ENCODE data around the gene CD2AP.

Gene CD2AP

DNA sequence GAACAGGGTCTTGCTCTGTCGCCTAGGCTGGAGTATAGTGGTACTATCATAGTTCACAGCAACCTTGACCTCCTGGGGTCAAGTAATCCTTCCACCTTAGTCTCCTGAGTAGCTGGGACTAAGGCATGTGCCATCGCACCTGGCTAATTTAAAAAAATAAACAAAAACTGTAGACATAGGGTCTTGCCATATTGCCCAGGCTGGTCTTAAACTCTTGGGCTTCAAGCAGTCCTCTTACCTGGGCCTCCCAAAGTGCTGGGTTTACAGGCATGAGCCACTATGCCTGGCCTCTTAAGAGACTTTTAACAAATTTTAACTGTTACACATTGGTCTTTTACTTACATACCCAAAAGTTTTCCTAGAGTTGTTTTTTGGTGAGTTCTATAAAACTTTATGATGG is 12.4 kb downstream of the CD2AP start:
- TF ChIP-seq, protein P1, sequence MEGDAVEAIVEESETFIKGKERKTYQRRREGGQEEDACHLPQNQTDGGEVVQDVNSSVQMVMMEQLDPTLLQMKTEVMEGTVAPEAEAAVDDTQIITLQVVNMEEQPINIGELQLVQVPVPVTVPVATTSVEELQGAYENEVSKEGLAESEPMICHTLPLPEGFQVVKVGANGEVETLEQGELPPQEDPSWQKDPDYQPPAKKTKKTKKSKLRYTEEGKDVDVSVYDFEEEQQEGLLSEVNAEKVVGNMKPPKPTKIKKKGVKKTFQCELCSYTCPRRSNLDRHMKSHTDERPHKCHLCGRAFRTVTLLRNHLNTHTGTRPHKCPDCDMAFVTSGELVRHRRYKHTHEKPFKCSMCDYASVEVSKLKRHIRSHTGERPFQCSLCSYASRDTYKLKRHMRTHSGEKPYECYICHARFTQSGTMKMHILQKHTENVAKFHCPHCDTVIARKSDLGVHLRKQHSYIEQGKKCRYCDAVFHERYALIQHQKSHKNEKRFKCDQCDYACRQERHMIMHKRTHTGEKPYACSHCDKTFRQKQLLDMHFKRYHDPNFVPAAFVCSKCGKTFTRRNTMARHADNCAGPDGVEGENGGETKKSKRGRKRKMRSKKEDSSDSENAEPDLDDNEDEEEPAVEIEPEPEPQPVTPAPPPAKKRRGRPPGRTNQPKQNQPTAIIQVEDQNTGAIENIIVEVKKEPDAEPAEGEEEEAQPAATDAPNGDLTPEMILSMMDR (IDR thresholded peaks at IDR 0.05; ENCODE audit: extremely low read depth, missing control alignments): no peak
- DNase-seq (ENCODE audit: low spot score): no peak

DNA sequence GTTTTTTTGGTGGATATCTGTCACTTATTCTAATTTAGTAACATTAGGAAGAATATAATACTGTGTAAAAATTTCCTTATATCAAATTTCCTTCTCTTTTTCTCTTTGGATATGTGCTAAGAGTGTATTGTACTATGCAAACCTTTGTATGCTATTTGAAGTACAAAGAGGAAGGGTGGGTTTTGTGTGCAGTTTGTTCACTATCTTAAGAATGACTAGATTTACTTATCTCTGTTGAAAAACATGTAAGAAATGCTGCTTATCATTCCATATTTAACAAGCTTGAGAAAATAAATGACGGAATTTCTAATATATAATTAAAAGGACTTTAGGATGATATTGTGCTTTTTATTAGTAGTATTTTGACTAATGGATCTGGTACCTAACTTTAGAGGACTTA is 13.1 kb downstream of the CD2AP start:
- DNase-seq (ENCODE audit: low spot score): no peak
- TF ChIP-seq, protein P1 (IDR thresholded peaks at IDR 0.05; ENCODE audit: extremely low read depth, missing control alignments): no peak

DNA sequence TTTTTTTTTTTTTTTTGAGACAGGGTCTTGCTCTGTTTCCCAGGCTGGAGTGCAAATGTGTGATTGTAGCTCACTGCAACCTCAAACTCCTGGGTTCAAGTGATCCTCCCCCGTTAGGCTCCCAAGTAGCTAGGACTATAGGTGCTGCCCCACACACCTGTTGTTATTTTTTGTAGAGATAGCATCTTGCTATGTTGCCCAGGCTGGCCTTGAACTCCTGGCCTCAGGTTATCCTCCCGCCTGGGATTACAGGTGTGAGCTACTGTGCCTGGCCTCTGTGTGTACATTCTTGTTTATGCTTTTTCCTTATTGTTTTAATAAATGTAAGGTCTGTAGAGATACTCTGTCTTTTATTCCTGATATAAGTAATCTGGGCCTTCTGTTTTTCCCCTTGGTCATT is 14.8 kb downstream of the CD2AP start:
- DNase-seq (ENCODE audit: low spot score): no peak
- TF ChIP-seq, protein P1 (IDR thresholded peaks at IDR 0.05; ENCODE audit: extremely low read depth, missing control alignments): no peak

DNA sequence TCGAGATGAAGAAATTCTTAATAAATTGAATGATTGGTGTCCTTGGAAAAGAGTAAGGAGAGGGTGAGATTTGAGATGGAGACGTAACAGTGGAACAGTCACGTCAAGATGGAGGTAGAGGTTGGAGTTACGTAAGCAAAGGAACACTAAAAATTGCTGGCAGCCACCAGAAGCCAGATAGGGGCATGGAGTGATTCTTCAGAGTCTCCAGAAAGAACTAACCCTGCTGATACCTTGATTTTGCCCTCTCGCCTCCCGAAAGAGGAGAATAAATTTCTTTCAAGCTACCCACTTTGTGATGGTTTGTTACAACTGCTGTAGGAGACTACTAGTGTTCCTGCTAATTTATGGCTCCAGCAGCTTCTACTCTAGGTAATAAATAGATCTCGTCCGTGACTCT is 17.6 kb downstream of the CD2AP start:
- TF ChIP-seq, protein P1 (IDR thresholded peaks at IDR 0.05; ENCODE audit: extremely low read depth, missing control alignments): no peak
- DNase-seq (ENCODE audit: low spot score): no peak

- TF ChIP-seq, protein P1 (IDR thresholded peaks at IDR 0.05; ENCODE audit: extremely low read depth, missing control alignments): no peak
- DNase-seq (ENCODE audit: low spot score): no peak
These were observed 18.5 kb downstream of the CD2AP start for GRCh38 chr6:47495954-47496545.

DNA sequence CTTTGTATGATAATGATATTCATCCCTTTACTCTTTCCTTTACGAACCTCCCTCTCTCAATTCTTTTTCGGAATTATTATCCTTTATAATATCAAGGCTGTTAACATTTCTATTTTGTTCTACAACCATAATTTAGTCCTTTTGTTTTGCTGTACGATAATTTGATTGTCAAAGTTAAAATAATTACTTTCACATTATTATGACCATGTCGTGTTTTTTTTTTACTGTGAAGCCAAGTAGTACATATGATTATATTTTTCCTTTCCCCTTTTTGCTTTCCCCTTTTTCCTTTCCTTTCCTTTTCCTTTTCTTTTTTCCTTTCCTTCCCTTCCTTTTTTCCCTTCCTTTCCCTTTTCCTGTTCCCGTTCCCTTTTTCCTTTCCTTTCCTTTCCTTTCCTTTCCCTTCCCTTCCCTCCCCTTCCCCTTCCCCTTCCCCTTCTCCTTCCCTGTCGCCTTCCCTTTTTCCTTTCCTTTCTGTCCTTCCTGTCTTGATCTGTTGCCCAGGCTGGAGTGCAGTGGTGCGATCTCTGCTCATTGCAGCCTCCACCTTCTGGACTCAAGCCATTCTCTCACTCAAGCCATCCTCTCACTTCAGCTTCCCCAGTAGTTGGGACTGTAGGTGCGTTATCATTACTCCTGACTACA is 19.5 kb downstream of the CD2AP start:
- TF ChIP-seq, protein P1 (IDR thresholded peaks at IDR 0.05; ENCODE audit: extremely low read depth, missing control alignments): no peak
- DNase-seq (ENCODE audit: low spot score): no peak

DNA sequence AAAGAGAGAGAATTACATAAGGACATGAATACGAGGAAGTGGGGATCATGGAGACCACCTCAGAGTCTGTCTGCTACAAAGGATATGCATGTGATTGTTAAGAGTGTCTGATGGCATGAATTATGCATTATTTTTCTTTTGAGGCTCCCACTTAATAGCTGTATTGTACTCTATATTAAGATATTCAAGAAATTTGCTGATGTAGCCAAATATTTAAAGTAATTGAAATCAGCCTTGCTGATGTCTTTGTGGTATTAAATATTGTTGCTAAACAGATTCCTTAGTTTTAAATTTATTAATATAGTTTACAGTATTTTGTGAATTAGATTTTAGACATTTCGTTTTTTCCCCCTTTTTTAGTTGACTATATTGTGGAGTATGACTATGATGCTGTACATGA is 25.3 kb downstream of the CD2AP start:
- TF ChIP-seq, protein P1 (IDR thresholded peaks at IDR 0.05; ENCODE audit: extremely low read depth, missing control alignments): no peak
- DNase-seq (ENCODE audit: low spot score): no peak
